Right cardiac atrium (tissue), 5 donors: ENCODE data around the gene FAM120B. TPM values are rescaled to one million over a fixed set of nuclear protein-coding genes. Genes with fewer than 3 reads are reported as not detected.
A peak's percentile ranks its signal among the peaks of the same experiment; 100 is the strongest.
"Not testable (repeated sequence)": the region's sequence is repeated elsewhere in the genome, so short reads cannot be mapped to it uniquely, and the experiment has no call there.

Experiments
- ATAC-seq, 2 donors: fragments of 200-7000 bp; cut with Tn5 transposase; one replicate each; pipeline versions ENCODE4 v1.8.0 to v1.9.1; 2020; ENCODE audit warnings: moderate library complexity in 2 of 2, mild to moderate bottlenecking in 1 of 2
- DNase-seq, 3 donors: peaks; one replicate each; pipeline ENCODE4 v3.0.0-alpha.2; 2020
- H3K27ac ChIP-seq: one replicate; pipeline ENCODE4 v1.5.1; 2013; ENCODE audit warnings: mild to moderate bottlenecking, low read length, control low read depth, moderate library complexity
- H3K27me3 ChIP-seq: one replicate; pipeline ENCODE4 v1.6.1; 2013; ENCODE audit not compliant: control insufficient read depth, insufficient read depth
- H3K4me1 ChIP-seq: one replicate; pipeline ENCODE4 v1.6.1; 2013; ENCODE audit warnings: low read length; ENCODE audit not compliant: control insufficient read depth, insufficient read depth
- H3K4me3 ChIP-seq: one replicate; pipeline ENCODE4 v1.5.1; 2013; ENCODE audit warnings: low read length, control low read depth
- H3K9me3 ChIP-seq: one replicate; pipeline ENCODE4 v1.6.1; 2013; ENCODE audit warnings: low read length; ENCODE audit not compliant: control insufficient read depth
- WGBS: extraction: QIAGEN DNeasy Blood & Tissue Kit; methylation state at CpG from one replicate; pipeline ENCODE4 v1.1.7; 2013; 5-methylcytosine and 5-hydroxymethylcytosine counted together
- intact Hi-C, 4 donors: fragments of 100-400 bp; cut with DNase I; formaldehyde crosslinking; loops; one replicate each; pipeline versions ENCODE4 v1.11.0 to v1.14.0; 2022 to 2023
- long read RNA-seq, 4 donors: library from polyadenylated mRNA; unstranded; transcript quantifications; one replicate each; pipeline ENCODE4 v2.0.0, GENCODE V29; 2020 to 2021
- polyA plus RNA-seq: library from polyadenylated mRNA; stranded (reverse); fragments of 200-250 nt; gene quantifications from one replicate; pipeline ENCODE4 v1.2.3, GENCODE V29; 2013
- total RNA-seq, 4 donors: library from RNA; stranded (reverse); fragmentation: NEBNext Ultra II Directional; extraction: Animal tissue kit (Norgen Biotek cat#: 25700); gene quantifications; one replicate each; pipeline ENCODE4 v1.2.1, GENCODE V29; 2021
- donor health status: healthy with polysubstance abuse.
- donor health status: DM: no; HTN: yes; CAD: no.
- donor health status: DM: no; HTN: no; CAD: no.
- donor health status: DM: no; HTN: yes; CAD: no; lungs with severe emphysema.
- donor health status: DM: yes; HTN: yes; CAD: no.

The FAM120B gene
- total RNA-seq = 10 to 100 TPM; 25.8 to 31.9 (median 29.5) TPM
- 10.7 TPM for polyA plus RNA-seq
- long read RNA-seq, donor 1, full-length matches to known transcripts = 72 of 101 reads
- long read RNA-seq, donor 1, partial matches to known transcripts = 10 of 101 reads
- long read RNA-seq, donor 1, other reads (novel, unspliced or antisense) = 19 of 101 reads
- long read RNA-seq, donor 2, full-length matches to known transcripts = 27 of 34 reads
- long read RNA-seq, donor 2, partial matches to known transcripts = 2 of 34 reads
- long read RNA-seq, donor 2, other reads (novel, unspliced or antisense) = 5 of 34 reads
- long read RNA-seq, donor 3, full-length matches to known transcripts = 124 of 186 reads
- long read RNA-seq, donor 3, partial matches to known transcripts = 24 of 186 reads
- long read RNA-seq, donor 3, other reads (novel, unspliced or antisense) = 38 of 186 reads
- long read RNA-seq, donor 4, full-length matches to known transcripts = 19 of 23 reads
- long read RNA-seq, donor 4, partial matches to known transcripts = 2 of 23 reads
- long read RNA-seq, donor 4, other reads (novel, unspliced or antisense) = 2 of 23 reads

DNA sequence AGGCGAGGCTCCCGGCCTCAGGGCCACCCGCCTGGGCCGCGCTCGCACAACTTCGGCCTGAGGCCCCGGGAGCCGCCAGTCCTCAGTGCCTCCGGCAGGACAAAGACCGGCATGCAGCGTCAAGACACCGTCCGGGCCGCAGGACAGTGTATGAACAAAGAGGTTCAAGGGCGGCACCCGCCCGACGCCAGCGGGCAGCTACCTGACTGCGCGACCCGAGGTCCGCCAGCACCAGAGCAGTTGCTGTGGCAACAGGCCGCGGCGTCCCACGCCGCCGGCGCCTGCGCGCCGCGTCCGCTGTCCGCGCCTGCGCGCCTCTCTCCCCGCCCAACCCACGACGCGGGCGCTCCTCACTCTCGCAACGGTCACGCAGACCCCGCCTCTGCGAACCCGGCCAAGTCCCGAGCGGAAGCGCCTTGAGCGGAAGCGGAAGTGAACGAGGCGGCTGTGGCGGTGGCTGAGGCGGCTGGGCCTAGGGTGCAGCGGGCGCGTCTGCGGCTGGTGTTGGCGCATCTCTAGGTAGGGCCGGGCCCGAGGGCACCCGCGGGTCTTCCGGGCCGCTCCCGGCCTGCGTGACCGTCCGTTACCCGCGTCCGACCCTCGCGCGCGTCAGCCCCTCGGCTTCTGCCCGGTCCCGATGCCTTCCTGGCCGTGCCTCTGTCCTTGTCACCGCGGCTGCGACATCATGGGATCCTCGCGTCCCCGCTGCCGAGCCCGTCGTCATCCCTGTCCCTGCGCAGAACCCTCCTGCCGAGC is at the start of gene FAM120B:
TSS of gene FAM120B (plus strand) at position 435 of the 756 bp plus-strand sequence. CDS start 10,633 bp downstream, outside the sequence.
- intact Hi-C loops = loop anchor here in 1 of 4 donors (10.0 kb wide), 1 partner anchor 218 kb away; no protein-coding TSS in a partner anchor

DNA sequence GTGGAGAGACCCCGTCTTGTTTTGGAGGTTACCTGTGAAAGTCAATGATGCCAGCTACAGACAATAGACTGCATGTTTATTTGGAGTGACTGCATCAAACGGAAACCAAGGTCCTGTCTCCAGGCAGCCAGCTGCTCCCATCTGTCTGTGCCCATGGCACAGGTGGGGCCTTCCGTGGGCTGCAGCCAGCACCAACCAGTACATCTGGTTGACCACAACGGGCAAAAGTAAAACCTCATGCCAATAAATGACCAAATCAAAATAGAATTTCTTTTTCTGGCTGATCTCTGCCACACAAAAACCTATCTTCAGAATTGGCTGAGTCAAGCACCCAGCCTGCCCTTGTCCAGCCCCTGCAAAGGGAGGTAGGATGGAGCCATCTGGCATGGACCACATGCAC is 49.2 kb upstream of the FAM120B start:
- intact Hi-C loops = no loop called here
- no peak overlapping the region for H3K27ac ChIP-seq
- no peaks in the 10 kb centered on the region for H3K27me3 ChIP-seq
- WGBS = 90% methylated on average over 4 of the region's 4 CpGs
- no peaks in the 10 kb centered on the region for H3K4me1 ChIP-seq
- no peak for ATAC-seq
- H3K4me3 ChIP-seq = no peak overlapping the region
- H3K9me3 ChIP-seq = no peaks in the 10 kb centered on the region
- no peak for DNase-seq

More for the DNA sequence above, at the start of gene FAM120B:
- WGBS = under 1% methylated on average over 97 of the region's 97 CpGs
- Histone ChIP-seq H3K4me1 (peaks cover 9% of the 10 kb centered on the region), H3K9me3 (no peaks in the 10 kb centered on the region), H3K4me3 (peak within 1 kb of the TSS; percentile 62), H3K27ac (peak within 1 kb of the TSS; percentile 66), H3K27me3 (no peaks in the 10 kb centered on the region)
- peak; percentile 99 for ATAC-seq
- DNase-seq = peak; percentile 98 to 99 (median 99)

GRCh38 chr6:170258407-170258806 is 48.2 kb upstream of the FAM120B start:
- no peaks in the 10 kb centered on the region for H3K9me3 ChIP-seq
- no peaks in the 10 kb centered on the region for H3K4me1 ChIP-seq
- peak; percentile 55 to 58 for ATAC-seq
- H3K4me3 ChIP-seq = no peak overlapping the region
- no peak for DNase-seq
- intact Hi-C loops = no loop called here
- no peaks in the 10 kb centered on the region for H3K27me3 ChIP-seq
- 71% methylated on average over 6 of the region's 6 CpGs for WGBS
- H3K27ac ChIP-seq = peak overlapping the region; percentile 12

DNA sequence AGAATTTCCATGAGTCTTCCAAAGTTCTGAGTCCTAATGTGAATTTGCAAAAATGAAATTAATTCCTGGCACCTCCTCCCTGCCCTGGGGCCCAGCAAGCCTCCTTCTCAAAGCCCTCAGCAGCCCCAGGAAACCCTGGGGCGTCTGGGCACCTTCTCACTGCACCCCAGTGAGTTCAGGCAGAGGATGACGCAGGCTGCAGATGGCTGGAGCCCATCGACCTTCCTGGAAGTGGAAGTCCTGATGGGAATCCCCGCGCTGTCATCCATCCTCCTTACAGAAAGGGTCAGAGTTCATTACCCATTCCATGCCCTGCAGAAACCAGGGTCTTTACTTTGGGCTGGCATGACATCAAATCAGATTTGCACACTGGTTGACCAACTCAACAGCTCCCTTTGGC is 47.3 kb upstream of the FAM120B start:
- no peak overlapping the region for H3K4me3 ChIP-seq
- H3K9me3 ChIP-seq = no peaks in the 10 kb centered on the region
- intact Hi-C loops = no loop called here
- no peak overlapping the region for H3K27ac ChIP-seq
- no peak for DNase-seq
- no peak for ATAC-seq
- H3K27me3 ChIP-seq = no peaks in the 10 kb centered on the region
- no peaks in the 10 kb centered on the region for H3K4me1 ChIP-seq
- WGBS = 69% methylated on average over 5 of the region's 5 CpGs

DNA sequence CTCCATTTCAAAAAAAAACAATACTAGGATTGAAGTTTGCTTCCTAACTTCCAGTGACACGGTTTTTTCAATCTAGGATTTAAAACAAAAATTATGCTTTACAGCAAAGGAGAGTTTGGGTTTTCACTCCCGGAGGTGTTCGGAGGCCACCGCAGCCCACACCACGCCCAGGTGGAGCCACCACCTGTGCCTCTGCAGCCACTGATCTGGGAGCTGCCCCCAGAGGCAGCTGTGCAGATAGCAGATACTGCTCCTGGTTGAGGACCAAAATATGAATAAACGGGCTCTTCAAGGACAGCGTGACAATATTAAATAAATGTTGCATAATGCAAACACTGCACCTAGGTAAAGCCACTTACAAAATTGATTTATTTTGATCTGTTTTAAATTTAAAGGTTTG is 45.9 kb upstream of the FAM120B start:
- H3K9me3 ChIP-seq = no peaks in the 10 kb centered on the region
- H3K4me1 ChIP-seq = no peaks in the 10 kb centered on the region
- intact Hi-C loops = no loop called here
- H3K4me3 ChIP-seq = no peak overlapping the region
- 93% methylated on average over 7 of the region's 7 CpGs for WGBS
- ATAC-seq = no peak
- DNase-seq = peak in 1 of 3 donors; percentile 12
- no peaks in the 10 kb centered on the region for H3K27me3 ChIP-seq
- no peak overlapping the region for H3K27ac ChIP-seq

GRCh38 chr6:170261643-170262488 is 44.7 kb upstream of the FAM120B start:
- WGBS = 89% methylated on average over 32 of the region's 32 CpGs
- Histone ChIP-seq H3K27ac (no peak overlapping the region), H3K4me3 (no peak overlapping the region), H3K4me1 (no peaks in the 10 kb centered on the region), H3K27me3 (no peaks in the 10 kb centered on the region), H3K9me3 (no peaks in the 10 kb centered on the region)
- no peak for ATAC-seq
- intact Hi-C loops = no loop called here
- no peak for DNase-seq

DNA sequence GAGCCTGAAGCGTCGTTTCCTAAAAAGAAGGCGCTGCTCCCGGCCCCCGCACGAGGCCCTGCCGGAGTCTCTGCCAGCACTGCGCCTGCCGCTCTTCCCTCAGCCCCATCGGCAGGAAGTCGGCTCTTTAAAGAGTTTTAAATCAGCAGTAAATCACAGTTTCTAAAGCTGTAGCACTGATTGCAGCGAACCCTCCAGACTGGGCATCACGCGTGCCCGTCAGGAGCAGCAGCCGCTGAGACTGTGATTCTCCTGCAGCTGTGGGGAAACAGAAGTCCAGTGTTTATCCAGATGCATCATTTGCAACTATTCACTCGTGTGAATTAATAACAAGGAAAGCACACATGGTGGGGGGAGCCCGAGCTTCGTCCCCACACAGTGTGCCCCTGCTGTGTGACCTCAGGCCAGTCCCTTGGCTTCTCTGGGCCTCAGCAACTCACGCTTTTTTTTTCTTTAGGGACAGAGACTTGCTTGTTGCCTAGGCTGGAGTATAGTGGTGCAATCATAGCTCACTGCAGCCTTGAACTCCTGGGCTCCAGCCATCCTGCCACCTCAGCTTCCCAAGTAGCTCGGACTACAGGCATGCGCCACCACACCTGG is 44.0 kb upstream of the FAM120B start:
- 70% methylated on average over 22 of the region's 22 CpGs for WGBS
- no peaks in the 10 kb centered on the region for H3K9me3 ChIP-seq
- H3K4me1 ChIP-seq = no peaks in the 10 kb centered on the region
- ATAC-seq (no peak), DNase-seq (no peak)
- H3K27me3 ChIP-seq = no peaks in the 10 kb centered on the region
- H3K27ac ChIP-seq = no peak overlapping the region
- no peak overlapping the region for H3K4me3 ChIP-seq
- intact Hi-C loops = no loop called here

GRCh38 chr6:170263410-170263809 is 43.1 kb upstream of the FAM120B start:
- H3K4me1 ChIP-seq = no peaks in the 10 kb centered on the region
- H3K27me3 ChIP-seq = no peaks in the 10 kb centered on the region
- no peak overlapping the region for H3K4me3 ChIP-seq
- ATAC-seq (no peak), DNase-seq (no peak)
- no peaks in the 10 kb centered on the region for H3K9me3 ChIP-seq
- no peak overlapping the region for H3K27ac ChIP-seq
- intact Hi-C loops = no loop called here
- WGBS = 87% methylated on average over 8 of the region's 8 CpGs

DNA sequence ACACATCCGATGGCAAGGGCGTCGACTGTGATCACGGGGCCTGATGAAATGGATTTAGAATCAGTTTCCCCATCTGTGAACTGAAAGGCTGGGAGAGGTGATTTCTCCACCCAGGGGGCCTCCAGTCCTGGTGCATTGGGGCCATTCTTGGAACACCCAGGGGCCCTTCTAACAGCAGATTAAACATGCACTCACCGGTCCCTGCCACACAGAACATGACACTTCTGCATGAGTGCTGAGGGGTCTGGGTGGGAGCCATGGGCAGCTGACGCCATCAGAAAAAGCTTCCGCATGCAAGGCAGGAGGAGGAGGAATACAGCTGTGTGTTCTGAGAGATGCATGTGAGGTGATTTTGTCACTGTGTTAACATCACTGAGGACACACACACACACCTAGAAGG is 42.5 kb upstream of the FAM120B start:
- Histone ChIP-seq H3K27ac (no peak overlapping the region), H3K27me3 (no peaks in the 10 kb centered on the region), H3K4me3 (no peak overlapping the region), H3K4me1 (no peaks in the 10 kb centered on the region), H3K9me3 (no peaks in the 10 kb centered on the region)
- 95% methylated on average over 7 of the region's 7 CpGs for WGBS
- intact Hi-C loops = no loop called here
- ATAC-seq (no peak), DNase-seq (no peak)

DNA sequence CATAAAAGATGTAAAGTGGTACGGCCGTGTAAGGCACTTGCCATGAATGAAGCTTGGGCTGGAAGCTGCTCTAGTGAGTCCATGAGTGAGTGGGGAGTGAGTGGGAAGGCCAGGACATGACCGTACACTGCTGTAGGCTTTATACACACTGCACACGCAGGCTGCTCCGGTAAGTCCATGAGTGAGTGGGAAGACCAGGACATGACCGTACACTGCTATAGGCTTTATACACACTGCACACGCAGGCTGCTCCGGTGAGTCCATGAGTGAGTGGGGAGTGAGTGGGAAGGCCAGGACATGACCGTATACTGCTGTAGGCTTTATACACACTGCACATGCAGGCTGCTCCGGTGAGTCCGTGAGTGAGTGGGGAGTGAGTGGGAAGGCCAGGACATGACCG is 41.9 kb upstream of the FAM120B start:
- ATAC-seq, H3K27ac ChIP-seq, H3K9me3 ChIP-seq, H3K27me3 ChIP-seq, H3K4me3 ChIP-seq, intact Hi-C loops, H3K4me1 ChIP-seq, DNase-seq: not testable (repeated sequence)
- 96% methylated on average over 12 of the region's 12 CpGs for WGBS
